Glomerular visceral epithelial cell (primary cell): Measurements from ENCODE around the gene BIRC2.
"Not testable (repeated sequence)": the region's sequence is repeated elsewhere in the genome, so short reads cannot be mapped to it uniquely, and the experiment has no call there.

Source experiments
- DNase-seq: peaks from one replicate; pipeline ENCODE4 v3.0.0-alpha.2; 2016; ENCODE audit errors: extremely low spot score

The BIRC2 gene

DNA sequence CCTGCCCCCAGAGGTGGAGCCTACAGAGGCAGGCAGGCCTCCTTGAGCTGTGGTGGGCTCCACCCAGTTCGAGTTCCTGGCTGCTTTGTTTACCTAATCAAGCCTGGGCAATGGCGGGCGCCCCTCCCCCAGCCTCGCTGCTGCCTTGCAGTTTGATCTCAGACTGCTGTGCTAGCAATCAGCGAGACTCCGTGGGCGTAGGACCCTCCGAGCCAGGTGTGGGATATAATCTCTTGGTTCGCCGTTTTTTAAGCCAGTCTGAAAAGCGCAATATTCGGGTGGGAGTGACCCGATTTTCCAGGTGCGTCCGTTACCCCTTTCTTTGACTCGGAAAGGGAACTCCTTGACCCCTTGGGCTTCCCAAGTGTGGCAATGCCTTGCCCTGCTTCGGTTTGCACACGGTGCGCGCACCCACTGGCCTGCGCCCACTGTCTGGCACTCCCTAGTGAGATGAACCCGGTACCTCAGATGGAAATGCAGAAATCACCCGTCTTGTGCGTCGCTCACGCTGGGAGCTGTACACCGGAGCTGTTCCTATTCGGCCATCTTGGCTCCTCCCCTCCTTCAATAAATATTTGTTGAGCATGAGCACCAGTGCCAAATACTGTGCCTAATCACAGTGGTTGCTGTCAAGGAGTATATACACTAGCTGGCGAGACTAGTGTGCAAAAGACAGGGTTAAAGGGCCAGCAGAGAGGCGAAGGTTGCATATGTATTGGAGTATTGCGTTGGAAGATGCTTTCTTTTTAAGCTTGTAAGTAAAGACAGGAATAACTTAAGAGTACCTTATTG lies 27.8 kb downstream of the BIRC2 start:
- not testable (repeated sequence) for DNase-seq

- DNase-seq: no peak
Measured at GRCh38 chr11:102375720-102376399, 28.8 kb downstream of the BIRC2 start.

DNA sequence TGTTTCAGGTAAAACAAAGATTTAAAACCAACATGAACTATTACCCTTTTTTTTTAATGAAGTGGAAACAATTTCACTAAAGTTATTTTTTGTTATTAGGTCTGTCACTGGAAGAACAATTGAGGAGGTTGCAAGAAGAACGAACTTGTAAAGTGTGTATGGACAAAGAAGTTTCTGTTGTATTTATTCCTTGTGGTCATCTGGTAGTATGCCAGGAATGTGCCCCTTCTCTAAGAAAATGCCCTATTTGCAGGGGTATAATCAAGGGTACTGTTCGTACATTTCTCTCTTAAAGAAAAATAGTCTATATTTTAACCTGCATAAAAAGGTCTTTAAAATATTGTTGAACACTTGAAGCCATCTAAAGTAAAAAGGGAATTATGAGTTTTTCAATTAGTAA lies 30.9 kb downstream of the BIRC2 start:
- no peak for DNase-seq

DNA sequence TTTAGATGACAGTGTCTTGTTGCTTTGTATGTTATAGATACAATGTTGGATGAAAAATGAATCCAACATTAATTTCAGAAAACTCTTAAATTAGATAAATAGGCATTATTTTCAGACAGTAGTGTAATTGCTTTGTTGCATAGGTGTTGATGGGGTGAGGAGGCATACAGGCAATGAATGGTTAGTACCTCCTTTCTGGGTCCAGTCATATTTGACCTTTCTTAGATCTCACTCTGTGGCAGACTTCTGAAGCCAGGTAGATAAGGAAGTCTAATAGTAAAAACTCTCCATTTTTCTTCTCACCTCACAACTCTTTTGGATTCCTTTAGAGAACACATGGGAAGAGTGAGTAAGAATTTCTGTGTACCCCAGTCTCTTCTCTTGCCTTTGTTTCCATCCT lies 31.8 kb downstream of the BIRC2 start:
- DNase-seq: no peak

- no peak for DNase-seq
Measured at GRCh38 chr11:102382384-102382783, 35.4 kb downstream of the BIRC2 start.

DNA sequence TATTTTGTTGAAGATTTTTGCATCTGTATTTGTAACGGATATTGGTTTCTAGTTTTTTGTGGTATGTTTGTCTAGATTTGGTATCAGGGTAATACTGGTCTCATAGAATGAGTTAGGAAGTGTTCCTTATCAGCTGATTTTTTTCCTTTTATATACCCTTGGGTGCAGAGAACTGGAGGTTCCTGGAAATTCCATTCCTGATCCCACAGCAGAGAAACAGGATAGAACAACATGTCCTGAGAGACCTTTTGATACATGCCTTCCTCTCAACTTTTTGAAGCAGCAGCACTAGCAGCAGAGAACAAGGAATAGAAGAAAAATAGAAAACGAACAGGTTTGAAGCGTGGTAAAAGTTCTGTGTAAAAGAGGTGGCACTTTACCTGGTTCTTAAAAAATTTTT lies 36.8 kb downstream of the BIRC2 start:
- DNase-seq: no peak

DNA sequence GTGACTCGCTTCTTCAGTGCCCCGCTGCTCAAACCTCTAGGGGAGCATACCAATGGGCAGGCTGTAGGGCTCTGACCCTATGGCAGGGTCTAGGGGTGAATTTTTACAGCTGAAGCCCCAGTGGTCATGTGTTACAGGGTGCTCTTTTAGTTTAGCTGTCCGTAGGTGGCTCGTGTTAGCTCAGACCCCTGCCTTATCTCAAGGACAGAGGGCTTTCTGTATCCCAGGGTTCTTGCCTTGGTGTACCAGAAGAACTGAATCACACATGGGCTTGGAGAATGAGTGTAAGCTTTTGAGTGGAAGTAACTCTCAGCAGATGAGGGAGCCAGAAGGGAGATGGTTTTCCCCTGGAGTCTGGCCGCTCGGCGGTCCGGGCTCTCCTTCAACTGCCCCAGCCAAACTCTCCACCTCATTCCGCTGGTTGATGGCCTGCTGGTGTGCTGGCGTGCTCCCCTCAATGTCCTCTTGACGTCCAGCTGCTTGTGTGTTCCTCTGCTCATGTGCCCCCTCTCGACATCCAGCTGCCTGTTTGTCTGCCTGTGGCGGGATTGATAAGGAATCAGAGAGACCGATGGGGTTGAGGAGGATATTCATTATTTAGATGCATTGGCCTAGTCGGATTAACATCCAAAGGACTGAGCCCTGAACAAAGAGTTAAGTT lies 37.5 kb downstream of the BIRC2 start:
- no peak for DNase-seq

GRCh38 chr11:102385085-102386007 lies 38.3 kb downstream of the BIRC2 start:
- no peak for DNase-seq

DNA sequence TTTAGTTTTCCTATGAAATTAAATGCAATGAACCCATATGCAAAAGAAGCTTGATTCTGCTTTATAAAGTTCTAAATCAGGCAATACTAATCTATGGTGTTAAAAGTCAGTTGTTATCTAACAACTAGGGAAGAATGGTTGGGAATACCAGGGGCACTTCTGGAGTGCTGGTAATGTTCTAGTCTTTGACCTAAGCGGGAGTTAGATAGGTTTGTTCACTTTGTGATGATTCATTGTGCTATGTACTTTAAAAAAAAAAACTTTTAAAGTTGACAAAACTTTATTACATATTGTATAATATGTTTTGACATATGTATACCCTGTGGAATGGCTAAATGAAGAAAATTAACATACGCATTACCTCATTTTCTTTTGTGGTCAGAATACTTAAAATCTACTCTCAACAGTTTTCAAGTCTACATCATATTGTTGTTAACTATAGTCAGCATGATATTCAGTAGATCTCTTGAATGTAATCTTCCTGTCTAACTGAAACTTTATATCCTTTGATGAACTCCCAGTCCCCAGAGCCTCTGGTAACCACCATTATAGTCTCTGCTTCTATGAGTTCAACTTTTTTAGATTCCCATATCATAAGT lies 39.2 kb downstream of the BIRC2 start:
- DNase-seq: no peak

- no peak for DNase-seq
Measured at GRCh38 chr11:102387043-102387781, 40.2 kb downstream of the BIRC2 start.

- no peak for DNase-seq
Measured at GRCh38 chr11:102389253-102389652, 42.2 kb downstream of the BIRC2 start.

GRCh38 chr11:102390667-102391465 lies 43.9 kb downstream of the BIRC2 start:
- DNase-seq: peak; percentile 69

GRCh38 chr11:102391549-102392237 lies 44.7 kb downstream of the BIRC2 start:
- DNase-seq: no peak

- DNase-seq: no peak
Measured at GRCh38 chr11:102393272-102393730, 46.3 kb downstream of the BIRC2 start.

DNA sequence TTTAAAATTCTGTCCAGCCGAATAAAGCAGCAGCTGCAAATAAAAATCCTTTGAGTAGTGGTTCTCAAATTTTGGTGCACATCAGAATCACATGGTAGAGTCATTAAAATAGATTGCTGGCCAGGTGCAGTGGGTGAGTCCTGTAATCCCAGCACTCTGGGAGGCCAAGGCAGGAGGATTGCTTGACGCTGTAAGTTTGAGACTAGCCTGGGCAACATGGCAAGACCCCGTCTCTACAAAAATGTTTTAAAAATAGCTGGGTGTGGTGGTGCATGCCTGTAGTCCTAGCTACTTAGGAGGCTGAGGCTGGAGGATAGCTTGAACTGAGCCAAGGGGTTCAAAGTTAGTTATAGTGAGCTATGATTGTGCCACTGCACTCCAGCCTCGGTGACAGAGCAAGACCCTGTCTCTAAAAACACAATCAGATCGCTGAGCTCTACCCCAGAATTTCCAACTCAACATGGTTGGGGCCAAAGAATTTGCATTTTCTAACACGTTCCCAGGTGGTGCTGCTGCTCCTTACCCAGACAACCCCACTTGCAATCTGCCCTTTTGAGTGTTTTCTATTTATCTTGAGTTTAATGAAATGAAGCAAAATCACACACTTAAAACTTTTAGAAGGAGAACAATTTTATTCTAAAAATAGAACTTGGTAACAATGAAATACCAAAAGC lies 48.8 kb downstream of the BIRC2 start:
- no peak for DNase-seq

DNA sequence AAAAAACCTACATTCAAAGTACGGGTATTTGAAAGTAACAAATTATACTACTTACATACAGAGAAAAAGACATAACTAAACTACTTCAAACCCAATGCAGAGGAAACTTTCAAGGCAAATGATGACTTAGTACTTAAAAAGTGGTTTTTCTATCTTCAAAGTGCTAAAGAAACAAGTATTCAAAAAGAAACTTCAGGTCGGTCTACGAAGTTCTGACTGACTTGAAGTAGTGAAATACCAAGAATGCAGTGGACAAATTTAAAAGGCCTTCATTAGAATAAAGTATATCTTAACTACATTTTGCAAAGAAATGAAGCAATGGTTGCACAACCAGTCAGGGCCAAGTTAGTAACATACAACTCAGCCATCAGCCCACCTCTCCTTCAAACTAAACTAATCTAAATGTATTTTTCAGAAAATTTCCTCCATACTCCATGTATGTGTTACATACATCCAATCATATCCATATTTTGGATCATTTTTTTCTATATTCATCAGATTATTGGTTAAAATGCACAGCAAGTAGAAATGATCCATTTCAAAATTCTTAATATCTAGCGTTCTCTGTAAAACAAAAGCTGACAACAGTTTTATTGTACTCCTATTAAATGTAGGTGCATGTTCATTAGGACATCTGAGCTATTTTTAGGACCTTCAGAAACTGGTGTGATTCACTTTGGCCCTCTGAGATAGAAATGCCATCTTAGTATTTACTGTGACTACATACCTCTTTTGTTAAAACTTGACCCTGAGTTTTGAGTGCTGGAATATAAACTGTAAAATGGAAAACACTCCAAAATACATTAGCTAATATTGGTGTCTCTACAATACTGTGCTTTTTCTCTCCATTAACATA lies 49.9 kb downstream of the BIRC2 start:
- DNase-seq: no peak

- DNase-seq: no peak
Measured at GRCh38 chr11:102398297-102398696, 51.3 kb downstream of the BIRC2 start.

- no peak for DNase-seq
Measured at GRCh38 chr11:102399189-102399588, 52.2 kb downstream of the BIRC2 start.
